Neural crest cell (in vitro differentiated cells): ENCODE results near the gene SLC38A2. TPM values are rescaled to one million over a fixed set of nuclear protein-coding genes. Genes with fewer than 3 reads are reported as not detected.
"Not testable (repeated sequence)": the region's sequence is repeated elsewhere in the genome, so short reads cannot be mapped to it uniquely, and the experiment has no call there.

Source experiments
- DNase-seq: peaks from one replicate; pipeline ENCODE4 v3.0.0; 2021; ENCODE audit warnings: low read depth, mixed read lengths, low spot score
- H3K27ac Mint-ChIP-seq: one replicate; pipeline ENCODE4 v1.8.0; 2021; ENCODE audit warnings: mild to moderate bottlenecking, mixed read lengths; ENCODE audit not compliant: unreplicated experiment
- H3K27me3 Mint-ChIP-seq: 2 replicates; pipeline ENCODE4 v1.8.0; 2021; ENCODE audit warnings: low read depth, mild to moderate bottlenecking, mixed read lengths
- H3K36me3 Mint-ChIP-seq: 2 replicates; pipeline ENCODE4 v1.8.0; 2021; ENCODE audit warnings: low read depth, mild to moderate bottlenecking, mixed read lengths
- H3K4me1 Mint-ChIP-seq: 2 replicates; pipeline ENCODE4 v1.8.0; 2021; ENCODE audit warnings: mixed read lengths
- H3K4me3 Mint-ChIP-seq: one replicate; pipeline ENCODE4 v1.8.0; 2021; ENCODE audit warnings: mild to moderate bottlenecking, mixed read lengths
- H3K9me3 Mint-ChIP-seq: 2 replicates; pipeline ENCODE4 v1.8.0; 2021; ENCODE audit warnings: mixed read lengths
- CTCF ChIP-seq: fragments of 200-600 bp; sonication (generic); conservative IDR thresholded peaks from 2 replicates; pipeline ENCODE4 v1.5.0; 2021; ENCODE audit warnings: antibody characterized with exemption, mild to moderate bottlenecking
- total RNA-seq: library from RNA; stranded (reverse); gene quantifications from 2 replicates; pipeline ENCODE4 v1.2.1, GENCODE V29; 2021

SLC38A2 gene
- total RNA-seq, 1 donor from 2014 or later = 186 TPM

DNA sequence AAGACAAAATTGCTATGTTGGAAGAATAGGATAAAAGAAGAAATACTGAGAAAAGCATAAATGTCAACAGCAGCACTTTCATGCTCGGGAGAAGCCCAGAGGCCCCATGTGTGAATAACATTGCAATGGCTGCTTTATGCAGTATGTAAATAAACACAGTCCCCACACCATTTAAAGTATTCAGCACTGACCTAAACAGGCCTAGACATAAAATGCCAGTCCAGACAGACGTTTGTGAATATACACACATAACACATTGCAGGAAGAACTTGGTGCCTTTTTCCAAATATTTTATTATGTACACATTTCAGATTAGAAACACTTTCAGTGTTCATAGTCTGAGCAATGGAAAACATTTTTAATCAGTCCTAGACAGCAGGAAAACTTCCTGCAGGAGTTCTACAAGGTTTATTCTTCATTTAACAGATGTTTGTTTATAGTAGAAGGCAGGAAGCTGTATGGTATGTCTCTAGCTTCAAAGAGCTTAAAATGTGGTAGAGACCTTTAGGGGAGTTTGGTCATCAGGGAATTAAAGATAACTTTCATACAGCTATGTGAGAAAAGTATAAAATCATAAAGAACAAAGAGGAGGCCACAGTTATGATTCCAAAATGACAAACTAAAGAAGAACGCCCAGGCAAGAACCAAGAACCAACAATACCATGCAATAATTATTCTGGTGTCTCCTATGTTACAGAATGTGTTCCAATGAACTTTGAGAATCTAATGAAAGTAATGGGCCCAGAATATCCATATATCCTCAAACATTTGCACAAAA is 30.6 kb upstream of the SLC38A2 start:
- no peak overlapping the region for H3K27ac Mint-ChIP-seq

DNA sequence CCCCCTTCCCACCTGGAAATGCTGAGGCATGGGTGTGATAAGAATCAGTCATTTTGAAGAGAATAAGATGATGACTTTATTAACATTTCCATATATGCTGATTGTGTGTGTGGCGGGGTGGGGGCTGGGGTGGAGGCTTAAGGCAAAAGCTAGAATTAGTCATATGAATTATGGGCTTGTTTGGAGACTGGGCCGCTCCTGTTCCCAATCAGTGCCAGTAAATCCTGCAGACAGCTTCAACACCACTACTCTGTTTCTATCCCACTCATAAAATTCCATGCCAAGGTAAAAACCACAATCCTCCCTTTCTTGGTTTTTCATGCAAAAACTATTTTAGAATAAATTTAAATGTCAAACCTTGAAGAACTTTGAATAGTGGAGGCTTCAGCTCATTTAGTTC is 29.9 kb upstream of the SLC38A2 start:
- peaks cover 6% of the 10 kb centered on the region for H3K4me1 Mint-ChIP-seq
- no peaks in the 10 kb centered on the region for H3K27me3 Mint-ChIP-seq
- H3K4me3 Mint-ChIP-seq = no peak overlapping the region
- no peaks in the 10 kb centered on the region for H3K36me3 Mint-ChIP-seq
- no peak for DNase-seq
- no peak overlapping the region for H3K27ac Mint-ChIP-seq
- TF ChIP-seq CTCF = no peak
- no peaks in the 10 kb centered on the region for H3K9me3 Mint-ChIP-seq

More for the DNA sequence above, 30.6 kb upstream of the SLC38A2 start:
- H3K36me3 Mint-ChIP-seq = no peaks in the 10 kb centered on the region
- no peaks in the 10 kb centered on the region for H3K27me3 Mint-ChIP-seq
- peaks cover 6% of the 10 kb centered on the region for H3K4me1 Mint-ChIP-seq
- no peak overlapping the region for H3K4me3 Mint-ChIP-seq
- TF ChIP-seq CTCF = no peak
- H3K9me3 Mint-ChIP-seq = no peaks in the 10 kb centered on the region
- DNase-seq = no peak

- Mint-ChIP-seq H3K36me3 (no peaks in the 10 kb centered on the region), H3K27me3 (no peaks in the 10 kb centered on the region), H3K9me3 (no peaks in the 10 kb centered on the region), H3K4me1 (peaks cover 6% of the 10 kb centered on the region), H3K4me3 (no peak overlapping the region), H3K27ac (no peak overlapping the region)
- DNase-seq = no peak
- no peak for TF ChIP-seq CTCF
Measured at GRCh38 chr12:46401662-46402061, 29.1 kb upstream of the SLC38A2 start.

- DNase-seq = no peak
- Mint-ChIP-seq H3K4me3 (no peak overlapping the region), H3K4me1 (peaks cover 11% of the 10 kb centered on the region), H3K27ac (no peak overlapping the region), H3K27me3 (no peaks in the 10 kb centered on the region), H3K36me3 (no peaks in the 10 kb centered on the region), H3K9me3 (no peaks in the 10 kb centered on the region)
- no peak for TF ChIP-seq CTCF
Measured at GRCh38 chr12:46400406-46400805, 27.8 kb upstream of the SLC38A2 start.

- not testable (repeated sequence) for H3K4me3 Mint-ChIP-seq
Measured at GRCh38 chr12:46399461-46400248, 27.1 kb upstream of the SLC38A2 start.

GRCh38 chr12:46396826-46397225 is 24.3 kb upstream of the SLC38A2 start:
- no peak overlapping the region for H3K4me3 Mint-ChIP-seq
- TF ChIP-seq CTCF = no peak
- H3K9me3 Mint-ChIP-seq = no peaks in the 10 kb centered on the region
- DNase-seq = no peak
- no peak overlapping the region for H3K27ac Mint-ChIP-seq
- H3K4me1 Mint-ChIP-seq = peaks cover 15% of the 10 kb centered on the region
- no peaks in the 10 kb centered on the region for H3K27me3 Mint-ChIP-seq
- no peaks in the 10 kb centered on the region for H3K36me3 Mint-ChIP-seq

More at GRCh38 chr12:46399461-46400248, 27.1 kb upstream of the SLC38A2 start:
- not testable (repeated sequence) for H3K36me3 Mint-ChIP-seq, H3K9me3 Mint-ChIP-seq, DNase-seq, H3K27ac Mint-ChIP-seq, H3K27me3 Mint-ChIP-seq
- H3K4me1 Mint-ChIP-seq = peaks cover 14% of the 10 kb centered on the region
